Caco-2 (cell line): ENCODE results near the gene C1orf167. TPM values are rescaled to one million over a fixed set of nuclear protein-coding genes. Genes with fewer than 3 reads are reported as not detected.

Source experiments
- BruUV-seq: library from RNA; stranded (reverse); fragments of 400-500 nt; replicated peaks from 2 replicates; lab custom pipeline; 2021; lab: Mats Ljungman, UMichigan
- CTCF ChIA-PET: fragments of 300-600 bp; sonication (Branson Sonifier 250); formaldehyde crosslinking; loops from one replicate; lab custom pipeline; 2022; ENCODE audit warnings: antibody characterized with exemption; lab: Charles Lee
- POLR2A ChIA-PET: fragments of 300-600 bp; sonication (Branson Sonifier 250); formaldehyde crosslinking; loops from one replicate; lab custom pipeline; 2022; ENCODE audit warnings: antibody characterized with exemption; lab: Charles Lee
- DNase-seq, 2 experiments: peaks; one replicate each; pipeline versions ENCODE4 v3.0.0 to v3.0.0-alpha.2; 2020 to 2022
- H3K27me3 ChIP-seq: replicated peaks from 2 replicates; pipeline ENCODE4 v1.6.0; 2011; ENCODE audit warnings: low read length; ENCODE audit not compliant: control insufficient read depth, insufficient read depth
- H3K36me3 ChIP-seq: 2 replicates; pipeline ENCODE4 v1.5.1; 2011; ENCODE audit warnings: low read length; ENCODE audit not compliant: control insufficient read depth, insufficient read depth
- H3K4me1 ChIP-seq: fragments of 250-450 bp; sonication (Bioruptor Pico); 2 replicates; pipeline ENCODE4 v1.5.1; 2020; ENCODE audit warnings: mild to moderate bottlenecking
- H3K4me3 ChIP-seq: 2 replicates; pipeline ENCODE4 v1.5.1; 2011; ENCODE audit warnings: low read depth, mild to moderate bottlenecking, control low read depth, low read length
- H3K9me3 ChIP-seq: fragments of 250-450 bp; sonication (Bioruptor Pico); 2 replicates; pipeline ENCODE4 v1.5.1; 2020; ENCODE audit warnings: mild to moderate bottlenecking, moderate library complexity
- H3K27ac Mint-ChIP-seq: one replicate; pipeline ENCODE4 v1.8.0; 2022; ENCODE audit warnings: mixed read lengths; ENCODE audit not compliant: unreplicated experiment
- H3K27me3 Mint-ChIP-seq: one replicate; pipeline ENCODE4 v1.8.0; 2022; ENCODE audit warnings: mixed read lengths; ENCODE audit not compliant: insufficient read depth, unreplicated experiment
- H3K36me3 Mint-ChIP-seq: one replicate; pipeline ENCODE4 v1.8.0; 2022; ENCODE audit warnings: mild to moderate bottlenecking, mixed read lengths; ENCODE audit not compliant: insufficient read depth, unreplicated experiment
- H3K4me1 Mint-ChIP-seq: one replicate; pipeline ENCODE4 v1.8.0; 2022; ENCODE audit warnings: low read depth, mixed read lengths; ENCODE audit not compliant: unreplicated experiment
- H3K4me3 Mint-ChIP-seq: one replicate; pipeline ENCODE4 v1.8.0; 2022; ENCODE audit warnings: mild to moderate bottlenecking, moderate library complexity, mixed read lengths; ENCODE audit not compliant: unreplicated experiment
- H3K9me3 Mint-ChIP-seq: one replicate; pipeline ENCODE4 v1.8.0; 2022; ENCODE audit warnings: mixed read lengths; ENCODE audit not compliant: unreplicated experiment
- CTCF ChIP-seq, 2 experiments: fragments of 200-600 bp in 1 of 2; IDR thresholded peaks; 1 replicate in 1 of 2; 2 replicates in 1 of 2; pipeline versions ENCODE4 v1.5.1 to v1.8.0; 2011 to 2022; ENCODE audit warnings: antibody characterized with exemption in 1 of 2, control low read depth in 1 of 2, inconsistent platforms in 1 of 2, low read depth in 1 of 2, low read length in 1 of 2, mild to moderate bottlenecking in 1 of 2, moderate library complexity in 1 of 2; ENCODE audit not compliant: insufficient read depth in 1 of 2, severe bottlenecking in 1 of 2, unreplicated experiment in 1 of 2
- intact Hi-C: fragments of 100-400 bp; cut with micrococcal nuclease; formaldehyde crosslinking; loops from one replicate; pipeline ENCODE4 v1.10.0; 2022; ENCODE audit not compliant: unreplicated experiment
- total RNA-seq: library from RNA; stranded (reverse); gene quantifications from 2 replicates; pipeline ENCODE4 v1.2.3, GENCODE V29; 2022

The C1orf167 gene
- total RNA-seq, 1 experiment from 2014 or later, result 0.64 TPM

DNA sequence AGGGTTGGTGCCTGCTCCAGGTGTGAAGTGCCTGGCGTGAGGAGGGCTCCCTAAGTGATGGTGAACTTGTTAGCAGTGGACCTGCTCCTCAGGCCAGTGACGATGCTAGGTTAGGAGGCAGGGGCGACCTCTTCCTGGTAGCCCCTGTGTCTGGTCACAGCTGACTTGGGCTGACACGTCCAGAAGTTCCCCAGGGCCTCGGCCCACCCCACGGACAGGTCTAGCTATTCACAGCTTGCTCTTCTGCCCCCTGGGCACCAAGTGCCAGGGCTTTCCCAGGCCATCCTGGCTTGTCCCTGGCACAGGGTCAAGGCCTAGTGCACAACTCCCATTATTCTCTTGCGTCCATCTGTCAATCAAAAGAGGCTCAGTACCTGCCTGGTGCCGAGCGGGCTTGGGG, 10.9 kb upstream of the C1orf167 start:
- peaks cover 14% of the 10 kb centered on the region for H3K36me3 Mint-ChIP-seq
- H3K9me3 ChIP-seq, result no peaks in the 10 kb centered on the region
- no peaks in the 10 kb centered on the region for H3K9me3 Mint-ChIP-seq
- peaks cover 2% of the 10 kb centered on the region for H3K27me3 Mint-ChIP-seq
- H3K36me3 ChIP-seq, result no peaks in the 10 kb centered on the region
- H3K4me3 Mint-ChIP-seq, result no peak overlapping the region
- no TSS peak for BruUV-seq
- H3K4me1 ChIP-seq, result no peaks in the 10 kb centered on the region
- intact Hi-C loops, result no loop called here
- no peak for TF ChIP-seq CTCF (IDR thresholded peaks at IDR 0.05; ENCODE audit: insufficient read depth in 1 of 2, low read depth in 1 of 2, low read length in 1 of 2, severe bottlenecking in 1 of 2, unreplicated experiment in 1 of 2)
- CTCF ChIA-PET, result no interaction called here
- H3K27me3 ChIP-seq, result no peaks in the 10 kb centered on the region
- H3K4me1 Mint-ChIP-seq, result peaks cover 7% of the 10 kb centered on the region
- POLR2A ChIA-PET, result no interaction called here
- no peak overlapping the region for H3K4me3 ChIP-seq
- DNase-seq, result no peak
- no peak overlapping the region for H3K27ac Mint-ChIP-seq

DNA sequence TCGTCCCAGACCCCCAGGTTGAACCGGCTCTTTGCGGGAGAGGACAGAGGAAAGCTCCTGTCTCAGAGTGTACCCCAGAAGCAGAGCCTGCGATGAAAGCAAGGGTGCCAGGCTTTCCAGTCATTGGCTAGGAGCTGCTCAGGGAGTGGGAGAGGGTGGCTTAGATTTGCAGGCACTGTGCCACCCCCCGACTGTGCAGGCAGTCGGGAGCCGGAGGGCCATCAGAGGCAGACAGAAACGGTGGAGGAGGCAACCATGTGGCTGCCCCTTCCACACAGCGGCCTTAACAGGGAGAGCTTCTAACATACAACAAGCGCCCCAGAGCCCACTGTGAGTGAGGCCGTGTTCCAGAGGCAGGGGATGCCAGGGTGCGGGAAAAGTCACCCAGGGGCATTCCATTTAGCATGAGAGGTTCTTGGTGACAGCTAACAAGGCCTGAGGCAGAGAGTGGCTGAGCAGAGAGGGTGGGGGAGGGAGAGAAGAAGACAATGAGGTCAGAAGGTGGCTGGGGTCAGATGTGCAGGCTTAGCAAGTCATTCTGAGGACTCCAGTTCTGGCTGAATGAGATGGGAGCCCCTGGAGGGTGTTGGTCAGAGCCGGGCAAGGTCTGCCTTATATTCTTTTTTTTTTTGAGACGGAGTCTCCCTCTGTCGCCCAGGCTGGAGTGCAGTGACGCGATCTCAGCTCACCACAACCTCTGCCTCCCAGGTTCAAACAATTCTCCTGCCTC, 9.5 kb upstream of the C1orf167 start:
- Mint-ChIP-seq H3K4me1 (peaks cover 7% of the 10 kb centered on the region), H3K36me3 (peaks cover 16% of the 10 kb centered on the region), H3K9me3 (peaks cover 8% of the 10 kb centered on the region), H3K27me3 (peaks cover 3% of the 10 kb centered on the region), H3K27ac (no peak overlapping the region), H3K4me3 (no peak overlapping the region)
- ChIA-PET CTCF (no interaction called here), POLR2A (no interaction called here)
- H3K4me3 ChIP-seq, result no peak overlapping the region
- no peak for TF ChIP-seq CTCF (IDR thresholded peaks at IDR 0.05; ENCODE audit: insufficient read depth in 1 of 2, low read depth in 1 of 2, low read length in 1 of 2, severe bottlenecking in 1 of 2, unreplicated experiment in 1 of 2)
- H3K9me3 ChIP-seq, result peaks cover 2% of the 10 kb centered on the region; the same call in 1 of the 2 replicates
- intact Hi-C loops, result no loop called here
- BruUV-seq, result no TSS peak
- H3K27me3 ChIP-seq, result no peaks in the 10 kb centered on the region
- no peak for DNase-seq
- no peaks in the 10 kb centered on the region for H3K36me3 ChIP-seq
- H3K4me1 ChIP-seq, result no peaks in the 10 kb centered on the region

- Histone ChIP-seq H3K9me3 (peaks cover 2% of the 10 kb centered on the region), H3K4me3 (no peak overlapping the region), H3K27me3 (no peaks in the 10 kb centered on the region), H3K4me1 (no peaks in the 10 kb centered on the region), H3K36me3 (no peaks in the 10 kb centered on the region)
- ChIA-PET POLR2A (no interaction called here), CTCF (no interaction called here)
- peaks cover 7% of the 10 kb centered on the region for H3K4me1 Mint-ChIP-seq
- H3K36me3 Mint-ChIP-seq, result peaks cover 16% of the 10 kb centered on the region
- peaks cover 8% of the 10 kb centered on the region for H3K9me3 Mint-ChIP-seq
- TF ChIP-seq CTCF (IDR thresholded peaks at IDR 0.05; ENCODE audit: insufficient read depth in 1 of 2, low read depth in 1 of 2, low read length in 1 of 2, severe bottlenecking in 1 of 2, unreplicated experiment in 1 of 2), result no peak
- H3K4me3 Mint-ChIP-seq, result no peak overlapping the region
- no TSS peak for BruUV-seq
- peaks cover 3% of the 10 kb centered on the region for H3K27me3 Mint-ChIP-seq
- intact Hi-C loops, result no loop called here
- no peak overlapping the region for H3K27ac Mint-ChIP-seq
- no peak for DNase-seq
Observed at GRCh38 chr1:11753555-11754208, 8.3 kb upstream of the C1orf167 start.
